Esophagus muscularis mucosa (tissue), 4 donors: ENCODE measurements around the gene REM1. TPM values are rescaled to one million over a fixed set of nuclear protein-coding genes. Genes with fewer than 3 reads are reported as not detected.
"Not testable (repeated sequence)": the region's sequence is repeated elsewhere in the genome, so short reads cannot be mapped to it uniquely, and the experiment has no call there.

ENCODE experiments used
- DNase-seq: peaks from one replicate; pipeline ENCODE4 v3.0.0-alpha.2; 2017; ENCODE audit errors: extremely low spot score
- H3K27ac ChIP-seq, 4 donors: fragments of 200-600 bp; sonication (generic); replicated peaks in 1 of 4; 1 replicate in 3 of 4; 2 replicates in 1 of 4; pipeline ENCODE4 v1.5.1; 2016 to 2019; ENCODE audit warnings: mild to moderate bottlenecking in 1 of 4
- H3K27me3 ChIP-seq, 4 donors: fragments of 200-600 bp; sonication (generic); one replicate each; pipeline versions ENCODE4 v1.5.1 to v1.6.0; 2016 to 2019
- H3K36me3 ChIP-seq, 4 donors: fragments of 200-600 bp; sonication (generic); one replicate each; pipeline ENCODE4 v1.5.1; 2016 to 2019
- H3K4me1 ChIP-seq, 4 donors: fragments of 200-600 bp; sonication (generic); one replicate each; pipeline ENCODE4 v1.5.1; 2016 to 2019
- H3K4me3 ChIP-seq, 4 donors: fragments of 200-600 bp; sonication (generic); 1 replicate in 2 of 4; 2 replicates in 2 of 4; pipeline ENCODE4 v1.5.1; 2016 to 2019; ENCODE audit warnings: mild to moderate bottlenecking in 4 of 4, moderate library complexity in 1 of 4
- H3K9me3 ChIP-seq, 4 donors: fragments of 200-600 bp; sonication (generic); 1 replicate in 3 of 4; 2 replicates in 1 of 4; pipeline ENCODE4 v1.5.1; 2016 to 2019
- EP300 ChIP-seq: sonication (generic); formaldehyde crosslinking; IDR thresholded peaks from one replicate; pipeline ENCODE4 v1.6.1; 2017; ENCODE audit warnings: antibody characterized with exemption
- POLR2A ChIP-seq: fragments of 450-650 bp; IDR thresholded peaks from one replicate; pipeline ENCODE4 v1.6.1; 2017; ENCODE audit warnings: antibody characterized with exemption, moderate library complexity, mild to moderate bottlenecking, low read depth
- POLR2AphosphoS5 ChIP-seq, 2 donors: sonication (generic); formaldehyde crosslinking; IDR thresholded peaks; one replicate each; pipeline ENCODE4 v1.6.1; 2017; ENCODE audit warnings: antibody characterized with exemption in 2 of 2
- WGBS: methylation state at CpG from one replicate; pipeline ENCODE4 v1.1.5; 2018; 5-methylcytosine and 5-hydroxymethylcytosine counted together
- intact Hi-C: fragments of 100-400 bp; cut with DNase I; formaldehyde crosslinking; loops from one replicate; pipeline ENCODE4 v1.15.1; 2023
- total RNA-seq, 4 donors: library from RNA; depleted of rRNA; stranded (reverse); fragments of >200 nt; gene quantifications; one replicate each; pipeline versions ENCODE4 v1.1.0 to v1.2.1, GENCODE V29; 2016
- TF ChIP-seq, protein P1 (sequence below), 3 experiments: fragments of 200-600 bp in 2 of 3; fragments of 450-650 bp in 1 of 3; sonication (generic) in 2 of 3; IDR thresholded peaks; one replicate each; pipeline ENCODE4 v1.5.1; 2017 to 2019; ENCODE audit warnings: antibody characterized with exemption in 3 of 3, mild to moderate bottlenecking in 2 of 3, moderate library complexity in 1 of 3

The REM1 gene
- total RNA-seq, 4 donors from 2014 or later = 3.7 to 10.2 (median 7.1) TPM

DNA sequence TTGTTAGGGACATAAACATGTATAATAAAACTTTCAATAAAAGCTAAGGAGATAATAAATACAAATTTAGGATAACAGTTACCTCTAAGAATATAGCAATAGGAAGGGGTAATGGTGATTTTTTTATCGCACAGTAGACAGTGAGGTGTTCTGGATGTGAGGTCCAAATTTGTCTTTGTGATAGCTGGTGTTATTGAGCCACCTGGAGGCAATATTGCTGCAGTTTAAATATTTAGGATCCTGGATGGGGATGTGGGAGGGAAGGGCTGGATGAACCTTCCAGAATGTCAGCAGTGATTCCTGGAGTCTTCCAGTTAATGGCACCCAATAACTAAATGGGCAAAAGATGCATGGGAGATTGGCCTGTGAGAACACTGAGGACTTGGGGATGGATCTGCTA is 20.7 kb upstream of the REM1 start:
- Histone ChIP-seq H3K9me3 (no peaks in the 10 kb centered on the region), H3K4me1 (no peaks in the 10 kb centered on the region), H3K27me3 (peaks cover 0 to 18% (median 0%) of the 10 kb centered on the region in 4 donors), H3K27ac (no peak overlapping the region), H3K4me3 (no peak overlapping the region), H3K36me3 (no peaks in the 10 kb centered on the region)
- intact Hi-C loops = no loop called here
- no peak for DNase-seq
- 93% methylated on average over 1 of the region's 1 CpG for WGBS
- TF ChIP-seq EP300 = no peak
- TF ChIP-seq, protein P1, sequence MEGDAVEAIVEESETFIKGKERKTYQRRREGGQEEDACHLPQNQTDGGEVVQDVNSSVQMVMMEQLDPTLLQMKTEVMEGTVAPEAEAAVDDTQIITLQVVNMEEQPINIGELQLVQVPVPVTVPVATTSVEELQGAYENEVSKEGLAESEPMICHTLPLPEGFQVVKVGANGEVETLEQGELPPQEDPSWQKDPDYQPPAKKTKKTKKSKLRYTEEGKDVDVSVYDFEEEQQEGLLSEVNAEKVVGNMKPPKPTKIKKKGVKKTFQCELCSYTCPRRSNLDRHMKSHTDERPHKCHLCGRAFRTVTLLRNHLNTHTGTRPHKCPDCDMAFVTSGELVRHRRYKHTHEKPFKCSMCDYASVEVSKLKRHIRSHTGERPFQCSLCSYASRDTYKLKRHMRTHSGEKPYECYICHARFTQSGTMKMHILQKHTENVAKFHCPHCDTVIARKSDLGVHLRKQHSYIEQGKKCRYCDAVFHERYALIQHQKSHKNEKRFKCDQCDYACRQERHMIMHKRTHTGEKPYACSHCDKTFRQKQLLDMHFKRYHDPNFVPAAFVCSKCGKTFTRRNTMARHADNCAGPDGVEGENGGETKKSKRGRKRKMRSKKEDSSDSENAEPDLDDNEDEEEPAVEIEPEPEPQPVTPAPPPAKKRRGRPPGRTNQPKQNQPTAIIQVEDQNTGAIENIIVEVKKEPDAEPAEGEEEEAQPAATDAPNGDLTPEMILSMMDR (IDR thresholded peaks at IDR 0.05) = no peak

DNA sequence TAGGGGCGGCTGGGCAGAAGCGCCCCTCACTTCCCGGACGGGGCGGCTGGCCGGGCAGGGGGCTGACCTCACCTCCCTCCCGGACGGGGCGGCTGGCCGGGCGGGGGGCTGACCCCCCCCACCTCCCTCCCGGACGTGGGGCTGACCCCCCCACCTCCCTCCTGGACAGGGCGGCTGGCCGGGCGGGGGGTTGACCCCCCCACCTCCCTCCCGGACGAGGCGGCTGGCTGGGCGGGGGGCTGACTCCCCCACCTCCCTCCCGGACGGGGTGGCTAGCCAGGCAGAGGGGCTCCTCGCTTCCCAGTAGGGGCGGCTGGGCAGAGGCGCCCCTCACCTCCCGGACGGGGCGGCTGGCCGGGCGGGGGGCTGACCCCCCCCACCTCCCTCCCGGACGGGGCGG is 4.1 kb upstream of the REM1 start:
- intact Hi-C loops, H3K4me3 ChIP-seq, H3K36me3 ChIP-seq, H3K9me3 ChIP-seq, DNase-seq, H3K27ac ChIP-seq: not testable (repeated sequence)
- H3K4me1 ChIP-seq = peaks cover 8 to 27% (median 21%) of the 10 kb centered on the region in 4 donors
- WGBS = no CpG with 5 or more reads among the region's 33 CpGs
- peaks cover 0 to 12% (median 8%) of the 10 kb centered on the region in 4 donors for H3K27me3 ChIP-seq

DNA sequence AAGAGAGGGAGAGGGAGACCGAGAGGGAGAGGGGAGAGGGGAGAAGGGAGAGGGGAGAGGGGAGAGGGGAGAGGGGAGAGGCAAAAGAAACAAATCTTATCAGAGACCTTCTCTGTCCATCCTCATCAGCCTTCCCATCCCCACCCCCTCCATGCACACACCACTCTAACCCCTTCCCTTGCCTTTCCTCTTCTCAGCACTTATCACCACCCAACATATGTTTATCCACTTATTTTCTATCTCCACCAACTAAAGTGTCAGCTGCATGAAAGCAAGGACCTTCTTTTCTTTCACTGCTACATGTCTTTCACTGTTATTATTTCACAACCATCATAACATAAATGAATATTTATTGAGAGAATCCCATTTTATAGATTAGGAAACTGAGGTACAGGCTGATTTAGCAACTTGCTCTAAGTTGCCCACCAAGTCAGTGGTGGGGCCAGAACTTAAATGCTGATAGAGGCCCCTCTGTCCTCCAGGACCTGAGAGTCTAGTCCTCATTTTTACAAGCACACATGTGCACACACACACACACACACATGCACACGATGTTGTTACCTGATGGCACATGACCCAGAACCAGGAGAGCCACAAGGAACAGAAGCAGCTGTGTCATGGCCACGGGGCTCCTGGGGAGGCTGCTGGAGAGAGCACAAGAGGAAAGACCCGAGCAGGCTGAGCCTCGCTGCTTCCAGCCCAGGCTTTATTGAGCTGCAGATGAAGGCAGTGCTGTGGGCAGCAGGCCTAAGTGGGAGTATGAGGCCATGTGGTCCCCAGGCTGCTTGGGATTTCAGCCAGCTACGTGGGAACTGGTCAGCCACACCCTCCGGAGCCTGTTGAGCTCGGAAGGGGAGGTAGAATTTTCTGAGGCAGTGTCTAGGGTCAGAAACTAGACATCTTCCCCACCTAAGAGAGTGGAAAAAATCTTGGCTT is 2.4 kb upstream of the REM1 start:
- intact Hi-C loops = no loop called here
- H3K27me3 ChIP-seq = peaks cover 0 to 21% (median 8%) of the 10 kb centered on the region in 4 donors
- H3K36me3 ChIP-seq = no peaks in the 10 kb centered on the region
- H3K4me3 ChIP-seq = no peak overlapping the region
- peak overlapping the region in 1 of 4 donors; percentile 26 for H3K27ac ChIP-seq
- no peaks in the 10 kb centered on the region for H3K9me3 ChIP-seq
- 46% methylated on average over 8 of the region's 8 CpGs for WGBS
- TF ChIP-seq, protein P1 (IDR thresholded peaks at IDR 0.05) = no peak
- TF ChIP-seq POLR2A = no peak
- TF ChIP-seq EP300 = no peak
- no peak for TF ChIP-seq POLR2AphosphoS5 (IDR thresholded peaks at IDR 0.05)
- DNase-seq = no peak
- peaks cover 8 to 39% (median 23%) of the 10 kb centered on the region in 4 donors for H3K4me1 ChIP-seq

DNA sequence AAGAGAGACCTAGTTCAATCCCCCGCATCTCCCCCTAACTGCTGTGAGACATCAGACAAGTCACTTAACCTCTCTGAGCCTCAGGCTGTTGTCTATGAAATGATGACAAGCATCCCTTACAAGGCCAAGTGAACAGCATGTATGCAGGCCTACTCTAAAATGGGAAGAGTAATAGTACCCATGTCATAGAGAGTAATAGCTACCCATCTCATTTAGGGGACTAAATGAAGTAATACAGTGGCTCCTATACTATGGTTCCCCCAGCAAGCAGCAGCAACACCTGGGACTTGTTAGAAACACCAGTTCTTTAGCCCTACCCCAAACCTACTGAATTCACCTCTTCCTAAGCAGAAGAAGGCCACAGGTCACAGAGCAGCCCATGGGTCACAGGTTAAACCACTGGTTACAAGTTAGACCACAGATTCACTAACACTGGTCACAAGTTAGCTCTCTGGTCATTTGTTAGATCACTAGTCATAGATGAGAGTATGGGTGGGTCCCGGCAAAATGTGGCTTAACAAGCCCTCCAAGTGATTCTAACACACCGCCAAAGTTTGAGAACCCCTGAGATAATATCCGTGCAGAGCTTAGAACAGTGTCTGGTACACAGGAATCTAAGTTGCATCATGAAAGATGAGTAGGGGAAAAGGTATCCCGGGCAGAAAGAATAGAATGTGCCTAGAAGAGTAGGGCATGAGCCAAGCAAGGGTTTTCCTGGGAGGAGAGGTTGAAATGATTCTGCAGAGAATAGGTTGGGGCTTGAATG is 1.6 kb upstream of the REM1 start:
- DNase-seq = no peak
- H3K9me3 ChIP-seq = no peaks in the 10 kb centered on the region
- peak overlapping the region in 1 of 4 donors; percentile 26 for H3K27ac ChIP-seq
- peaks cover 8 to 39% (median 23%) of the 10 kb centered on the region in 4 donors for H3K4me1 ChIP-seq
- H3K4me3 ChIP-seq = no peak overlapping the region
- peaks cover 0 to 21% (median 8%) of the 10 kb centered on the region in 4 donors for H3K27me3 ChIP-seq
- TF ChIP-seq EP300 (no peak), POLR2A (no peak), POLR2AphosphoS5 (IDR thresholded peaks at IDR 0.05) (no peak)
- TF ChIP-seq, protein P1 (IDR thresholded peaks at IDR 0.05) = no peak
- 85% methylated on average over 5 of the region's 5 CpGs for WGBS
- H3K36me3 ChIP-seq = no peaks in the 10 kb centered on the region
- intact Hi-C loops = no loop called here

DNA sequence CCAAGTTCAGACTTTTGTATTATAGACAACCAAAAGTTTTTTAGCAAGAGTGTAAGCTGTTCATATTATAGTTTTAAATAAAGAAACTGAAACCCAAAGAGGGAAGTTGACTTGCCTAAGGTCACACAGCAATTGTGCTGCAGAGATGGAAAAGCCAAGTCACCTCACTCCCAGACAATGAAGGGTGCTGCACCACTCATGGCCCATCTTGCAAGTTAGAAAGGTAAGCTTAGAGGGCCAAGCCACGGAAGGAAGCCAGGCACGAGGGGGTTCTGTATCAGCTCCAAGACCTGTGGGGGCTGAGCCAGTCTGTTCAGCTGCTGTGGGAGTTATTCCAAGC is 1.0 kb upstream of the REM1 start:
- 66% methylated on average over 2 of the region's 2 CpGs for WGBS
- Histone ChIP-seq H3K27me3 (peaks cover 0 to 21% (median 8%) of the 10 kb centered on the region in 4 donors), H3K4me3 (no peak overlapping the region), H3K36me3 (no peaks in the 10 kb centered on the region), H3K4me1 (peaks cover 8 to 39% (median 23%) of the 10 kb centered on the region in 4 donors), H3K9me3 (no peaks in the 10 kb centered on the region), H3K27ac (peak overlapping the region in 1 of 4 donors; percentile 77)
- TF ChIP-seq, protein P1 (IDR thresholded peaks at IDR 0.05) = no peak
- no peak for TF ChIP-seq EP300
- no peak for TF ChIP-seq POLR2A
- no peak for TF ChIP-seq POLR2AphosphoS5 (IDR thresholded peaks at IDR 0.05)
- intact Hi-C loops = no loop called here
- DNase-seq = no peak
